H1 (cell line): Measurements from ENCODE around the gene TMEM17. TPM values are rescaled to one million over a fixed set of nuclear protein-coding genes. Genes with fewer than 3 reads are reported as not detected.

Source experiments
- KDM4A ChIP-seq: IDR thresholded peaks from one replicate; pipeline ENCODE4 v1.7.1; 2012; ENCODE audit warnings: low read depth, mild to moderate bottlenecking, moderate library complexity, low read length, inconsistent platforms; ENCODE audit not compliant: severe bottlenecking
- RFX5 ChIP-seq: IDR thresholded peaks from 2 replicates; pipeline ENCODE4 v1.6.1; 2011; ENCODE audit warnings: low read depth, low read length, improper control_type of control experiment, borderline replicate concordance
- polyA plus RNA-seq, 7 experiments: library from polyadenylated mRNA; depleted of rRNA in 3 of 7; stranded (reverse) in 5 of 7; unstranded in 2 of 7; fragments of >200 nt in 5 of 7; fragments of 200-250 nt in 2 of 7; gene quantifications; 1 replicate in 5 of 7; 2 replicates in 1 of 7; 4 replicates in 1 of 7; pipeline versions ENCODE4 v1.2.1 to v1.2.3, GENCODE V29; 2011 to 2013; ENCODE audit warnings: missing spikeins in 2 of 7, mixed read lengths in 2 of 7
- total RNA-seq: library from RNA; stranded (reverse); fragmentation: NEBNext Ultra II Directional; extraction: Animal tissue kit (Norgen Biotek cat#: 25700); gene quantifications from 2 replicates; pipeline ENCODE4 v1.2.1, GENCODE V29; 2021

TMEM17 gene
- total and polyA plus RNA-seq, 2 of the 8 experiments (the other 6 are each of a cell fraction or from before 2014, with no cell fraction given) = 0.69 to 1.2 TPM

- TF ChIP-seq KDM4A (no peak), RFX5 (no peak)
- TF ChIP-seq, all 59 proteins: peak for 0
These were observed 31.8 kb upstream of the TMEM17 start (continued) for GRCh38 chr2:62537814-62538213.
